CD4-positive, alpha-beta T cell treated with Interleukin-2 at 100 ng/mL for 4 hours (primary cell): ENCODE results near the gene DNAJC3.
"Not testable (repeated sequence)": the region's sequence is repeated elsewhere in the genome, so short reads cannot be mapped to it uniquely, and the experiment has no call there.

Experiments
- DNase-seq: peaks from one replicate; pipeline ENCODE4 v3.0.0-alpha.2; 2020; ENCODE audit warnings: low spot score

The DNAJC3 gene

GRCh38 chr13:95716231-95716630, 39.3 kb downstream of the DNAJC3 start:
- no peak for DNase-seq

- DNase-seq, result no peak
Observed at GRCh38 chr13:95722241-95722640, 45.3 kb downstream of the DNAJC3 start.

GRCh38 chr13:95723438-95723837, 46.5 kb downstream of the DNAJC3 start:
- DNase-seq, result no peak

GRCh38 chr13:95724252-95724651, 47.3 kb downstream of the DNAJC3 start:
- no peak for DNase-seq

- DNase-seq, result no peak
Observed at GRCh38 chr13:95726876-95727275, 49.9 kb downstream of the DNAJC3 start.

GRCh38 chr13:95728957-95729356, 52.0 kb downstream of the DNAJC3 start:
- no peak for DNase-seq

GRCh38 chr13:95734124-95734523, 57.2 kb downstream of the DNAJC3 start:
- no peak for DNase-seq

GRCh38 chr13:95740071-95740978, 63.4 kb downstream of the DNAJC3 start:
- DNase-seq, result not testable (repeated sequence)

- DNase-seq, result no peak
Observed at GRCh38 chr13:95740979-95741320, 64.0 kb downstream of the DNAJC3 start.

- no peak for DNase-seq
Observed at GRCh38 chr13:95741584-95742563, 64.9 kb downstream of the DNAJC3 start.

GRCh38 chr13:95743192-95743591, 66.3 kb downstream of the DNAJC3 start:
- DNase-seq, result no peak

GRCh38 chr13:95745289-95745688, 68.3 kb downstream of the DNAJC3 start:
- DNase-seq, result no peak

- no peak for DNase-seq
Observed at GRCh38 chr13:95745752-95746151, 68.8 kb downstream of the DNAJC3 start.

GRCh38 chr13:95749545-95749944, 72.6 kb downstream of the DNAJC3 start:
- no peak for DNase-seq

- DNase-seq, result no peak
Observed at GRCh38 chr13:95752677-95753076, 75.7 kb downstream of the DNAJC3 start.

- DNase-seq, result no peak
Observed at GRCh38 chr13:95754069-95754468, 77.1 kb downstream of the DNAJC3 start.

- no peak for DNase-seq
Observed at GRCh38 chr13:95756072-95756471, 79.1 kb downstream of the DNAJC3 start.

- DNase-seq, result not testable (repeated sequence)
Observed at GRCh38 chr13:95762626-95763025, 85.7 kb downstream of the DNAJC3 start.

GRCh38 chr13:95763601-95764000, 86.7 kb downstream of the DNAJC3 start:
- DNase-seq, result no peak

GRCh38 chr13:95771905-95772304, 95.0 kb downstream of the DNAJC3 start:
- no peak for DNase-seq

GRCh38 chr13:95779522-95779921, 102.6 kb downstream of the DNAJC3 start:
- DNase-seq, result no peak

GRCh38 chr13:95781016-95781415, 104.1 kb downstream of the DNAJC3 start:
- DNase-seq, result no peak

GRCh38 chr13:95781940-95782339, 105.0 kb downstream of the DNAJC3 start:
- not testable (repeated sequence) for DNase-seq
